IMR-90 (cell line): ENCODE data around the gene SLIT3. TPM values are rescaled to one million over a fixed set of nuclear protein-coding genes. Genes with fewer than 3 reads are reported as not detected.

Experiments used
- ATAC-seq: fragments of 200-7000 bp; cut with Tn5 transposase; 2 replicates; pipeline ENCODE4 v1.9.1; 2020; ENCODE audit warnings: low read depth, mild to moderate bottlenecking, moderate library complexity
- BruUV-seq: library from RNA; stranded (reverse); fragments of 400-500 nt; replicated peaks from 2 replicates; lab custom pipeline; 2021; lab: Mats Ljungman, UMichigan
- CTCF ChIA-PET: fragments of 300-600 bp; formaldehyde crosslinking; extraction: SDS; loops from one replicate; lab custom pipeline; 2021; ENCODE audit warnings: antibody characterized with exemption; lab: Yijun Ruan, JAX
- POLR2A ChIA-PET: fragments of 300-600 bp; sonication (Branson Sonifier 250); formaldehyde crosslinking; loops from one replicate; lab custom pipeline; 2022; ENCODE audit warnings: antibody characterized with exemption; ENCODE audit not compliant: unreplicated experiment; lab: Charles Lee
- DNase-seq: peaks from one replicate; pipeline ENCODE4 v3.0.0; 2013
- H2AFZ ChIP-seq: replicated peaks from 2 replicates; pipeline ENCODE3; 2013; ENCODE audit warnings: low read length, mild to moderate bottlenecking; ENCODE audit not compliant: poor library complexity
- H2AK5ac ChIP-seq: 2 replicates; pipeline ENCODE4 v1.6.1; 2013; ENCODE audit warnings: low read depth, low read length, inconsistent platforms
- H2AK9ac ChIP-seq: replicated peaks from 2 replicates; pipeline ENCODE3; 2013; ENCODE audit warnings: mild to moderate bottlenecking, low read depth, low read length, moderate library complexity; ENCODE audit not compliant: poor library complexity
- H2BK120ac ChIP-seq: 2 replicates; pipeline ENCODE4 v1.6.1; 2013; ENCODE audit warnings: low read depth, low read length, inconsistent platforms
- H2BK15ac ChIP-seq: 3 replicates; pipeline ENCODE4 v1.6.1; 2013; ENCODE audit warnings: low read depth, low read length, inconsistent platforms
- H2BK20ac ChIP-seq: 2 replicates; pipeline ENCODE4 v1.6.1; 2013; ENCODE audit warnings: low read depth, mild to moderate bottlenecking, inconsistent platforms, low read length, moderate library complexity
- H2BK5ac ChIP-seq: 2 replicates; pipeline ENCODE4 v1.6.1; 2013; ENCODE audit warnings: mild to moderate bottlenecking, low read depth, low read length, inconsistent platforms; ENCODE audit not compliant: poor library complexity, severe bottlenecking
- H3K14ac ChIP-seq: replicated peaks from 2 replicates; pipeline ENCODE4 v1.6.1; 2013; ENCODE audit warnings: low read depth, low read length, inconsistent platforms
- H3K18ac ChIP-seq: 2 replicates; pipeline ENCODE4 v1.6.1; 2013; ENCODE audit warnings: low read depth, low read length, control low read depth
- H3K23ac ChIP-seq: 2 replicates; pipeline ENCODE4 v1.6.1; 2013; ENCODE audit warnings: low read depth, low read length, inconsistent platforms
- H3K27ac ChIP-seq: 2 replicates; pipeline ENCODE4 v1.5.1; 2013; ENCODE audit warnings: mild to moderate bottlenecking, control low read depth, low read length; ENCODE audit not compliant: insufficient read depth
- H3K27me3 ChIP-seq: 2 replicates; pipeline ENCODE4 v1.6.1; 2013; ENCODE audit warnings: low read length; ENCODE audit not compliant: control insufficient read depth, insufficient read depth
- H3K36me3 ChIP-seq: 2 replicates; pipeline ENCODE4 v1.6.1; 2013; ENCODE audit warnings: low read length, mixed read lengths; ENCODE audit not compliant: control insufficient read depth, insufficient read depth
- H3K4ac ChIP-seq: 2 replicates; pipeline ENCODE4 v1.6.1; 2013; ENCODE audit warnings: low read depth, low read length, inconsistent platforms
- H3K4me1 ChIP-seq: 2 replicates; pipeline ENCODE4 v1.6.1; 2013; ENCODE audit warnings: low read length, mixed read lengths; ENCODE audit not compliant: control insufficient read depth, insufficient read depth
- H3K4me2 ChIP-seq: 2 replicates; pipeline ENCODE4 v1.6.1; 2013; ENCODE audit warnings: low read depth, mild to moderate bottlenecking, control low read depth, low read length, moderate library complexity
- H3K4me3 ChIP-seq: 2 replicates; pipeline ENCODE4 v1.5.1; 2013; ENCODE audit warnings: low read depth, mild to moderate bottlenecking, control low read depth, low read length, moderate library complexity; ENCODE audit not compliant: insufficient read depth
- H3K56ac ChIP-seq: 2 replicates; pipeline ENCODE4 v1.6.1; 2013; ENCODE audit warnings: low read length, inconsistent platforms; ENCODE audit not compliant: insufficient read depth; ENCODE audit errors: extremely low read depth
- H3K79me1 ChIP-seq, 2 experiments: 2 replicates each; pipeline ENCODE4 v1.6.1; 2013; ENCODE audit warnings: low read length in 2 of 2, inconsistent platforms in 1 of 2, low read depth in 1 of 2
- H3K9ac ChIP-seq: 2 replicates; pipeline ENCODE4 v1.6.1; 2013; ENCODE audit warnings: low read depth, low read length, control low read depth
- H3K9me1 ChIP-seq: 2 replicates; pipeline ENCODE4 v1.6.1; 2013; ENCODE audit warnings: low read length, inconsistent platforms; ENCODE audit not compliant: insufficient read depth
- H3K9me3 ChIP-seq: 2 replicates; pipeline ENCODE4 v1.6.1; 2013; ENCODE audit warnings: low read length; ENCODE audit not compliant: control insufficient read depth, insufficient read depth
- H4K20me1 ChIP-seq: 2 replicates; pipeline ENCODE4 v1.6.1; 2013; ENCODE audit warnings: low read length, inconsistent platforms; ENCODE audit not compliant: insufficient read depth
- H4K5ac ChIP-seq: 2 replicates; pipeline ENCODE4 v1.6.1; 2013; ENCODE audit warnings: mild to moderate bottlenecking, low read depth, low read length, control low read depth
- H4K8ac ChIP-seq, 2 experiments: 2 replicates each; pipeline ENCODE4 v1.6.1; 2013; ENCODE audit warnings: low read depth in 2 of 2, low read length in 2 of 2, control low read depth in 1 of 2, inconsistent platforms in 1 of 2
- H4K91ac ChIP-seq: 2 replicates; pipeline ENCODE4 v1.6.1; 2013; ENCODE audit warnings: low read depth, low read length, inconsistent platforms; ENCODE audit not compliant: insufficient read depth
- BHLHE40 ChIP-seq: fragments of 150-350 bp; IDR thresholded peaks from 2 replicates; pipeline ENCODE4 v1.6.1; 2016; ENCODE audit warnings: mild to moderate bottlenecking, low read depth, low read length
- CEBPB ChIP-seq: IDR thresholded peaks from 2 replicates; pipeline ENCODE4 v1.6.1; 2012; ENCODE audit warnings: low read depth, low read length, improper control_type of control experiment
- CHD1 ChIP-seq: IDR thresholded peaks from 2 replicates; pipeline ENCODE4 v1.6.1; 2012; ENCODE audit warnings: low read depth, low read length, improper control_type of control experiment
- CTCF ChIP-seq: conservative IDR thresholded peaks from 2 replicates; pipeline ENCODE4 v1.5.1; 2012; ENCODE audit warnings: mild to moderate bottlenecking, low read depth, low read length, improper control_type of control experiment
- ELK1 ChIP-seq: fragments of 150-350 bp; IDR thresholded peaks from 2 replicates; pipeline ENCODE4 v1.6.1; 2016; ENCODE audit warnings: low read depth, mild to moderate bottlenecking, low read length, moderate library complexity, borderline replicate concordance
- FOS ChIP-seq: fragments of 150-350 bp; IDR thresholded peaks from 2 replicates; pipeline ENCODE4 v1.6.1; 2016; ENCODE audit warnings: low read depth, low read length
- MAFK ChIP-seq: IDR thresholded peaks from 2 replicates; pipeline ENCODE4 v1.6.1; 2012; ENCODE audit warnings: low read depth, low read length, improper control_type of control experiment
- MXI1 ChIP-seq: IDR thresholded peaks from 2 replicates; pipeline ENCODE4 v1.6.1; 2012; ENCODE audit warnings: low read depth, mild to moderate bottlenecking, low read length, moderate library complexity, borderline replicate concordance
- NFE2L2 ChIP-seq: fragments of 150-350 bp; IDR thresholded peaks from 2 replicates; pipeline ENCODE4 v1.6.1; 2016; ENCODE audit warnings: low read depth, mild to moderate bottlenecking, low read length
- POLR2A ChIP-seq: IDR thresholded peaks from 2 replicates; pipeline ENCODE4 v1.6.1; 2012; ENCODE audit warnings: mild to moderate bottlenecking, low read depth, low read length
- RAD21 ChIP-seq: IDR thresholded peaks from 2 replicates; pipeline ENCODE4 v1.6.1; 2012; ENCODE audit warnings: low read length, improper control_type of control experiment
- RCOR1 ChIP-seq: IDR thresholded peaks from 2 replicates; pipeline ENCODE4 v1.6.1; 2012; ENCODE audit warnings: mild to moderate bottlenecking, low read length, improper control_type of control experiment; ENCODE audit not compliant: insufficient replicate concordance
- RFX5 ChIP-seq: IDR thresholded peaks from 2 replicates; pipeline ENCODE4 v1.8.0; 2012; ENCODE audit warnings: low read depth, mild to moderate bottlenecking, low read length, moderate library complexity
- SMC3 ChIP-seq: fragments of 150-350 bp; IDR thresholded peaks from 2 replicates; pipeline ENCODE4 v1.6.1; 2016; ENCODE audit warnings: low read depth, mild to moderate bottlenecking, antibody characterized with exemption, low read length, moderate library complexity
- USF2 ChIP-seq: fragments of 150-350 bp; IDR thresholded peaks from 2 replicates; pipeline ENCODE4 v1.6.1; 2017; ENCODE audit warnings: mild to moderate bottlenecking, antibody characterized with exemption, low read length, low read depth
- WGBS, 2 experiments: methylation state at CpG; one replicate each; pipeline versions ENCODE4 v1.1.5 to v1.1.7; 2013; ENCODE audit warnings: missing lambda C conversion rate in 2 of 2; ENCODE audit not compliant: insufficient read length in 1 of 2; ENCODE audit errors: extremely low coverage in 2 of 2; 5-methylcytosine and 5-hydroxymethylcytosine counted together
- dilution Hi-C: fragments of 300-500 bp; cut with HindIII; formaldehyde crosslinking; loops from one replicate; pipeline ENCODE4 v1.14.3; 2018; ENCODE audit warnings: low sequenced_read_pairs; ENCODE audit not compliant: unreplicated experiment
- in situ Hi-C: fragments of 300-500 bp; cut with MboI; formaldehyde crosslinking; loops from 3 replicates; pipeline ENCODE4 v1.14.3; 2019; ENCODE audit warnings: low sequenced_read_pairs, inconsistent platforms, mixed read lengths
- intact Hi-C: fragments of 100-400 bp; cut with micrococcal nuclease; formaldehyde crosslinking; loops from 2 replicates; pipeline ENCODE4 v1.10.0; 2022
- polyA plus RNA-seq, 3 experiments: library from polyadenylated mRNA; depleted of rRNA; stranded (reverse); fragments of >200 nt; gene quantifications; 2 replicates each; pipeline ENCODE4 v1.2.3, GENCODE V29; 2012; ENCODE audit warnings: low replicate concordance in 1 of 3
- total RNA-seq: library from RNA; depleted of rRNA; stranded (reverse); fragments of >200 nt; gene quantifications from 2 replicates; pipeline ENCODE4 v1.2.3, GENCODE V29; 2012

Gene SLIT3
- total and polyA plus RNA-seq, 2 of the 4 experiments (the other 2 are of a cell fraction), result 0.18 to 0.50 TPM

GRCh38 chr5:169229342-169229892, 71.5 kb downstream of the SLIT3 start:
- BruUV-seq, result no TSS peak
- no CpG with 5 or more reads among the region's 6 CpGs for WGBS, 2 experiments
- Histone ChIP-seq H3K79me1 (no peaks in the 10 kb centered on the region), H3K9me3 (no peaks in the 10 kb centered on the region), H2AK9ac (no peak overlapping the region), H4K20me1 (no peaks in the 10 kb centered on the region), H3K4me1 (no peaks in the 10 kb centered on the region), H3K4me3 (no peak overlapping the region), H3K14ac (no peak overlapping the region), H2BK120ac (no peak overlapping the region), H3K27me3 (no peaks in the 10 kb centered on the region), H4K5ac (no peak overlapping the region), H4K8ac (no peak overlapping the region), H2BK5ac (no peak overlapping the region), H3K23ac (no peak overlapping the region), H3K4me2 (no peak overlapping the region), H3K27ac (no peak overlapping the region), H2BK15ac (no peak overlapping the region), H2BK20ac (no peak overlapping the region), H2AFZ (no peak overlapping the region), H3K4ac (no peak overlapping the region), H3K18ac (no peak overlapping the region), H3K56ac (no peak overlapping the region), H3K9me1 (no peaks in the 10 kb centered on the region), H4K91ac (no peak overlapping the region), H2AK5ac (no peak overlapping the region), H3K9ac (no peak overlapping the region), H3K36me3 (no peaks in the 10 kb centered on the region)
- POLR2A ChIA-PET, result no interaction called here
- ATAC-seq, result no peak
- TF ChIP-seq RAD21 (no peak), MAFK (no peak), BHLHE40 (no peak), NFE2L2 (no peak), FOS (no peak), CHD1 (no peak), MXI1 (no peak), RCOR1 (no peak), ELK1 (no peak), USF2 (no peak), SMC3 (no peak), POLR2A (no peak), RFX5 (no peak), CTCF (no peak), CEBPB (no peak)
- in situ Hi-C loops (no loop called here), intact Hi-C loops (no loop called here), dilution Hi-C loops (no loop called here)
- CTCF ChIA-PET, result no interaction called here
- DNase-seq, result no peak
